ENCODE results near the gene TRPM3.

TRPM3 gene

DNA sequence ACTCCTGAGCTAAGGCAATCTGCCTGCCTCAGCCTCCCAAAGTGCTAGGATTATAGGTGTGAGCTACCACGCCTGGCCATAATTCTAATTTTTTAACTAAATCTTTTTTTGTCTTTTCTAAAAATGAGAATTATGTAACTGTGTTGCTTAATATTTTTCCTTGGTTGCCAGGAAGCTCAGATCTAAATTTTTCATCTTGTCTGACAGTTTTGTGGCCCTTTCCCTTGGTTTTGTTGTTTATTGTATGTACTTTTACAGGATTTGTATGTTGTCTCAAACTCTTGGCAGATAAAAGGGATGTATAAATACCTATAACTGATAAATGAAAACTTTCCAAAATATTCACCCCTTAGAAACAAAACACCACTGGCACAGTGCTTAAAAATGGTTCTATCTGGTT, 618.7 kb downstream of the TRPM3 start:
- no peak for DNase-seq

DNA sequence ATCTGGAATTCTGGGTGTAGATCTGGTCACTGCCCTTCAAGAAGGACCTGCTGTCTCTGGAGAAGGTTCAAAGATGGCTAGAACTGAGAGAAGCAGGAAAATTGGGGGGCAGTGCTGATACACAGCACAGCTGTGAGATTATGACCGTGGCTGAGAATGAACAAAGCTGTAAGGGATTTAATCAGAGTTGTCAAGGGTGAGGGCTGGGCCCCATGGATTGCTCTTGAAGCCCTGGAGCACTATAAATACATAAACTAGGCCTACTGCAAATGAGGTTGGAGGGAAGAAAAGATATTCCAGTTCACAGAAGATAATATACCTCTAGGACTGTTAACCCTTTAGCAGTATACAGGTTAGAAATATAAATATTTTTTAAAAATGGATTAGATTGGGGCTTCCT, 620.6 kb downstream of the TRPM3 start:
- no peak for DNase-seq

DNA sequence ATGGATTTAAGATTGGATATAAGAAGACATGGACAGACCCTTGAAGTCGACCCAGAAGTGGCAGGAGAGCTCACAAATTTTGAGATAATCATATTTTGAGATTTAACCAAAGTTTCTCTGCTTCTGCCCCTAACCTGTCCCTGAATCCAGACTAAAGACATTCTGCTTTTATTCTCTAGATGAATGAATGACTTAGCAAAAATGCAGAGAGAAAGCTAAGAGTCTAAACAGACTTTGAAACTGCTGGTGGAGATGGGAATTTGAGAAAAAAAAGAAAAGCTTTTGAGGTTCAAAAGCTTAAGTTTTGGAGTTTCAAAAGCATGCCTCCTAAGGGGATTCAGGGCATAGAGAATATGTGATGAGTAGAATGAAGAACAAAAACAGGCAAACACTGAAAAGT, 621.8 kb downstream of the TRPM3 start:
- no peak for DNase-seq

DNA sequence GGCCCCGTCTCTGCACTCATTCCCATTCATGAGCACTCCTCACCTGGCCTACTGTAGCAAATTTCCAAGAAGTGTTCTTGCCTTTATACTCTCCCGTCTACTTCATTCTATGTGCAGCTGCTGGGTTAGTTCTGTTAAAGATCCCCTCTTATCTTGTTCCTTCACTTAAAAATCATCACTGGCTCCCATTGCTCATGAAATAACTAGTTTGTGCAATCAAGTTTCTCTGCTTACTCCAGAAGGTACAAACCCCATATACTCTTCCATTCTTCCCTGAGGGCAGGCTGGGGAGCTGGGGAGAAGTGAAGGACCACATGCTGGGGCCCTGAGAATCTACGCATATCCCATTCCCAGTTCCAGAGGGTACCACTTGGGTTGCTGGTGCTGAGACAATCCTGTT, 622.6 kb downstream of the TRPM3 start:
- no peak for DNase-seq

DNA sequence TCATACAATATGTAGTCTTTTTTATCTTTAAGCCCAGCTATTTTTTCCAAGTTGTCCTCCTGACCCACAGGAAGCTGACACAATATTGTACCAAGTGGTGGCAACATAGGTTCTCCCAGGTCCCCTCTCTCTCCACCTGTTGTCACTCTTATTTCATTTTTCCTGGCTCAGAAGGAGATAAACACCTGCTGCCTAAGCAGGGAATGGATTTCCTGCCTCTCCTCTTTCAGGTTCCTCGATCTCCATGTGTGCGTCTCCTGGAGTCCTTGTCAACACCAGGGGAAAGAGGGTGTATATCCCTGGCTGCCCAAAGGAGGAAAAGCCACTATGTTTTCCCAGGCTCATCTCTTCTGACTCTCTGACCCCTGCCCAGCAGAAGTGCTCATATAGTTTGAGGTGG, 625.2 kb downstream of the TRPM3 start:
- no peak for DNase-seq

DNA sequence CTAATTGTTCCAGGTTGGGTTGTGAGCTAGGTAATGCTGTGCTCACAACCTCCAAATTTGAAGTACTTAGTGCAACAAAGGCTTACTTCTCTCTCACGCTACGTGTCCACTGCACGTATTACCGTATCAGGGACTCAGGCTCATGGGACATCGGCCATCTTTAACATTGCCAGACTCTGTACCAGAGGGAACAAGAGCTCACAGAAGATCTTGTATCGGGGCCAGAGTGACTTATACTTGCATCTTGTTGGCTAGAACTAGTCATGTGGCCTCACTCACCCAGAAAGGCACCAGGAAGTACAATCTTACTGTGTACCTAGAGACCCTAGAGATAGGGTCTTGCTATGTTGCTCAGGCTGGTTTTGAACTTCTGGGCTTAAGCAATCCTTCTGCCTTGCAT, 625.9 kb downstream of the TRPM3 start:
- DNase-seq: no peak

DNA sequence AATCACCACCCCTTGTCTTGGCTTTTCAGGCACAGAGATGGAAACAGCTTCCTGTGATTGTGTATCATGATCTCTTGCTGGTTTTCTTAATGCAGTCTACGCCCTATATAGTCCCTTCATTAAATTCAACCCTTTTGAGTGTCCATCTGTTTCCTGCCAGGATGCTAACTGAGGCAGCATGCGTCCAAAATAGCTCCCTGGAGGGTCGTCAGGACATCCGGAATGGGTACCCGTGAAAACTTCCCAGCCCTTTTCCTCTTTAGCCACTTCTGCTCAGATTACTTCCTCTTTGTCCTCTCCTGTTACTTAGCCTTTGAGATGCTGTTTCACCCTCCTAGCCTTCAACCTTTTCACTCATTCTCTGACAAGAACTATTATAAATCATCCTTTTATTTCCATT, 627.2 kb downstream of the TRPM3 start:
- no peak for DNase-seq

DNA sequence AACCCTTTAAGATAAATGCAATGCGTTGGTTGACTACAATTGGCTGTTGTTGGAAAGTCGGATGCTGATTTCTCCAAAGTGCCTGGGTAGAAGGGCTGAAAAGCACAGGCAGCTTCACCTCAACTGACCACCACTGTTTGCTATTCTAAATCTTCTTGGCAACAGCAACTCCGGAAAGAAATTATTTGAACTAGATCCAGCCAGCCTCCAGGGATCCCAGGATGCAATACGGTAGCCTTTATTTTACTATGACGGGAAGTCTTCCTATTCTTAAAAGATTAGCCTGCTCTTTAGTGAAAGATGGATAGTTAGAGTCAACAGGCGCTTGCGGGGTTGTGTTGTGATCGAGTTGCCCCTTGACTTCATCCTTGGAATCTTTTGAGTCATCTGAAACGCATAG, 628.4 kb downstream of the TRPM3 start:
- no peak for DNase-seq

DNA sequence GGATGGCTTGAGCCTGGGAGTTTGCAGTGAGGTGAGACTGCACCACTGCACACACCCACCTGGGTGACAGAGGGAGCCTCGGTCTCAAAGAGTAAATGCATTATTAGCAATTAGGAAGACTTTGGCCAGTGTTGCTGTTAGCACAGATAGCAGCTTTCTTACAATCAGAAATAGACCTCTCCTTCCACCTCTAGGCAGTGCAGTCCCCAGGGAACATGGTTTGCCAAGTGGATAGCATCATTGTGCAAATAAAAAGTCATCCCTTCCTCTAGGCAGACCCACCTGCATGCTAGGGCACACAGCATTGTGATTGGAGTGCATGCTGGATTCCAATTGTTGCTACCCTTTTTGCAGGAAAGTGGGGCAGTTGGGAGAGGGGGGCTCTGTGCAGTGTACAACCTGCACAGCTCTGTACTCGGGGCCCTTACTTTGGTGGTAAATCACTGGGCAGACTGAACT, 629.1 kb downstream of the TRPM3 start:
- no peak for DNase-seq

DNA sequence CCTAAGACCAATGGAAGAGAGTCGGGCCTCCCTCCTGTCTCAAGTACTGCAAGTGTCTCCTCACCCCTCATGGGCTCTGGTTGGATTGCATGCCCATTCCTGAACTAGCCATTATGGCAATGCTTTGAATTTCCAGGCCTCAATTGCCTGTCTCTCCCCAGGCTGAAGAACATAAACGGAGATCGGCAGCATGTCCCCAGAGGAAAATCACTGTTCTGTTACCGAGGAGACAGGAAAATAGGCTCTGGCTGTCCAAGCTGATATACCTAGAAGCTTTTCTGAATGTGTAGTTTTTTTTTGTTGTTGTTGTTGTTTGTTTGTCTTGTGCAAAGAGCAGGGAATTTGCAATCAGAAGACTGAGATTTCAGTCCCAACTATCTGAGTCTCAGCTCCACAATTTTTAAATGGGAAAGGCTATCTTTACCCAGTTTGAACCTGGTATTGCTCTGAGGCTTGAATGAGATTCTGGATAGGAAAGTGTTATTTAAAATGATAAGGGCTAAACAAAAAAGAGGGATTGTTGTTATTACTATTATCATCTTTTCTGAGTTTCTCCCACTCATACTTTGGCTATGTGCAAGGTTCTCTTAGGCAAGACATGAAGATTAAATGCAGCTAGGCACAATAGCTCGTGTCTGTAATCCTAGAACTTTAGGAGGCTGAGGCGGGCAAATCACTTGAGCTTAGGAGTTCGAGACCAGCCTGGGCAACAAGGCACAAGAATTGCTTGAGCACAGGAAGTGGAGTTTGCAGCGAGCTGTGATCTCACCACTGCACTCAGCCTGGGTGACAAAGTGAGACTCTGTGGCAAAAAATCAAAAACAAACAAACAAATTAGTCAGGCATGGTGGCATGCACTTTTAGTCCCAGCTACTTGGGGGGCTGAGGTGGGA, 629.7 kb downstream of the TRPM3 start:
- DNase-seq: no peak

DNA sequence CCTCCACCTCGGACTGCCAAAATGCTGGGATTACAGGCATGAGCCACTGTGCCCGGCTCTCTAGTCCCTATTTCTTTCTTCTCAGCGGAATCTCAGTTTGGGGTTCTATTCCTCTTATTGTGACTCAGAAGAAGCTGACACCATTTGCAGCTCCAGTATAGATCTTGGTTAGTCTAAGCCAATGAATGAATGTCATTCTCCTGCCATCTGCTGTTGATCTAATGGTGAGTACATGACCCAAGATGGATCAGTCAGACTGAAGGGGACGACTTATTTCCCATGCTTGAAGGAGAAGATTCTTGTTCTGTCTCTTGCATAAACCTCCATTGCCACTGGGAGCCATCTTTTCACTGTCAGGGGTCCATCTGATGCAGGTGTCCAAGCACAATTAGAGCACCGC, 630.9 kb downstream of the TRPM3 start:
- no peak for DNase-seq

DNA sequence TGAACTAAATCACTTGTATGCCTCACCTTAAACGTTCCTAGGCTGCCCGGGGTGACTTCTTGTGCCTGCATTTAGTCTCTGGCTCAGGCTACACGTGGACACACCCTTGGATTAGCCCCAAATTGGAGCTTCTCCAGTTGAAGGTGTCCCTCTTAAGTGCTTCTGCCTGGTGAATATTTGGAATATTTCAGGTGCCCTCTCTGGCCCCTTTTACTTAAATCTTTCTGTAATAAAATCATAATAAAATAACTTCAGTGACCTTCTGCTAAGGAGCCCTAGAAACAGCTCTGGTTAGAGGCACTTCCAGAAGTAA, 632.7 kb downstream of the TRPM3 start:
- DNase-seq: no peak

DNA sequence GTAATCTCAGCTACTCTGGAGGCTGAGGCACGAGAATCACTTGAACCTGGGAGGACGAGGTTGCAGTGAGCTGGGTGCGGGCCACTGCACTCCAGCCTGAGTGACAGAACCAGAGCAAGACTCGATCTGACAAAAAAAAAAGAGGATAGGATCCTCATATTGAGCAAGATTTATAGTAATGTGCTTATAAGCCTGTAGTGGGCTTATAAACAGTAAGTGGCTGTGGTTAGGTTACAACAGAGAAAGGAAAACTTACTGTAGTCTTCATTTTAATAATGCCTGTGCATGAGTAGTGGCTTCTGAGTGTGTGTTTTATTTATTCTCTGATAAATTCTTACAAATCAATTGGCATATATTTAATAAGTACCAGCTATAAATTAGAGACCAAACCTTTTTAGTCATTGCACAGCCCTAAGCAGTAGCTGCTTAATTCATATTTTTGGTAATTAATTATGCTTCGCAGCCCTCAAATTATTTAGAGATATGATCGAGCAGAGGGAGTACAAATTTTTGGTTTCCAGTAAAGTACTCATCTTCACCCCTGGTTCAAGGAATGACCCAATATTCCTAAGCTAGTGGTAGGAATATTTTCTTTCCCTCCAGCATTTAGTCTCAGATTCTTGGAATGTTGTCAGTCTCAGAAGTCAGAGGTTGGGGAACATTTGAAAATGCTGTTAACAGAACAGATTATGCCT, 633.2 kb downstream of the TRPM3 start:
- DNase-seq: no peak

DNA sequence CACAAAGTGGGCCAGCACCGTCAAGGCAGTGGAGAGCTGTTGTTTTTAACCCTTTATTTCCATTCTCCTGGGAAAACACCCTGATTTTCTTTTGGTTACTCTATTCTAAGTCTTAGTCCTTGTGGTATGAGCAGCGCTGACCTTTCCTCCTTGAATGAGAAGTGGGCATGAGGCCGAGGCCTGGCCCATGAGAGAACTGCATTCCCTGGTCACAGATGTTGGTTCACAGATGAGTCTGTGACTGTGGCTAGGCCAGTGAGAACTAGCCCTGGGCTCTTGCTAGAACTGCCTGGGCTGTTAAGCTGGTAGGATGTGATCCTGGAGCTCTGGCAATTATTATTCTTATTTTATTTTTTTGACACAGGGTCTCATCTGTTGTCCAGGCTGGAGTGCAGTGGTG, 635.3 kb downstream of the TRPM3 start:
- DNase-seq: no peak

DNA sequence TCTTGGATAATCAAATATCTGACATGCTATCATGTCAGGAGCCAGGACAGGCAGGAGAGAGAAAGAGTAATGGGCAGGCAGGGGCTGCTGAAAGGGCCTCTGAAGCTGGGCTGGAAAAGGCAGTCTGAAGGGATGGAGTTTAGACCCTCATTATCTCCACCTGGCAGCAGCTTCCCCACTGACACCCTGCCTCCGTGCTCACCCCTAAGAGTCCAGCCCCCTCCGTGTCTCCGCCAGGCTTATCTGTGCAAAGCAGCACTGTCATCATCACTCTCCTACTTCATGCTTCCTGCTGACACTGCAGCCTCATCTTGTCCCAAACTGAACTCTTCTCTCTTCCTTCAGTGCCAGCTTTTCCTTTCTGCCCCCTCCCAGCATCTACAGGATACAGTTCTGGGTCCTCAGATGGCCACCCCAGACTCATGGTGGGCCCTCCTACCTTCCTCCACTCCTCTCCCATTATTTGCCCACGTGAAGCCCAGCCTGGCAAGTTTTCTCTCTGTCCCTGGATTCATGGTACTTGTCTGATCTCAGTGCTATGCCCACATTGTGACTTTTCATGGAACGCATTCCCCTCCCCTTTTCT, 636.1 kb downstream of the TRPM3 start:
- no peak for DNase-seq

DNA sequence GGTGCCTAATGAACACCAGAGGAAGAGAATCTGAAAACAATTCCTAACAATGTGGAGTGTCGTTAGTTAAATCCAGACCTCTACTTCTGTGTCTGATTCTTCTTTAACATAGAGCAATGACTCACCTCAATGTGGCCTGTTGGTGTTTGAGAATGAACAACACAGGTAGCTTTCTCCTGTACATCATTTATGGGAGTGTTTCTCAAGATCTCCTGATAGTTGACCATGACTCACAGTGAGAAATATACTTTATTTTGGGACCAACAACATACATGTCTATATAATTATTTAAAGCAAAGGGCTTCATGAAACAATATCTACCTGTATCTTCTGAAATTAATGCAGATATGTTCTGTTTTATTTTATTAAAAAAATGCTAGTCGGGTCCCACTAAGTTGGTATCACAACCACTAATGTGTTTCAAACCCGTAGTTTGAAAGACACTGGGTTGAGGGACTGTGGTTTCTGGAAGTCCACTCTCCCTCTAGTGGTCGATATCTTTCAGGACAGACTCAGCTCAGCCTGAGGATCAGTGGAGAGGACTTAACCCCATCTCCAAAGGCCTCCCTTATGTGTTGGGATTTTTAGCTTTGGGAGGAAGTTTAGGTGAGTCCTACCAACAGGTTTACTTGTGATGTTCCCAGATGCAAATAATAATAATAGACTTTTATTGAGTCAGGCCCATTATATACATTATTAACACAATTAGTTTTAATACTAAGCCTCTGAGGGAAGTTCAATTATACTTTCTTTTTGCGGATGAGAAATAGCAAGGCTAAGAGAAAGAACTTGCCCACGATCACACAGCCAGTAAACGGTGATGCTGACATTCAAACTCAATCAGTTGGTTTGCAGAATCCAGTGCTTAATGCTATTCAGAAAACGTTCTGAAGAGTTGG, 636.9 kb downstream of the TRPM3 start:
- no peak for DNase-seq

DNA sequence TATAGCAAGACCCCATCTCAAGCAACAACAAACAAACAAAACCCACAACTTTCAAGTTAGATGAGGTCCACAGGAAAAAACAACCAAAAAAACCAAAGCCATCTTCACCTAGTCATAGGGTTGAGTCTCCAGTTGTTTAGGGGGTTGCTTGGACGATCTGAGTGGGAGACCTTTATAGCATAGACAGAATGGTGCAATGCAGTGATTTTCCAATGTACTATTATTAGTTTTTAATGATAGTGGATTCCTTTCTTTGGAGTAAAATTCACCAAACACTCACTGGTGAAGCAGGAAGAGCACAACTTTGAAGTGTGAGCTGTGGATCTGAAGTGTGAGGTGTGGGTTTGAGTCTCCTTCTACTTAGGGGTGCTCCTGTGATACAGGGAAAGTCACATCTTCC, 640.0 kb downstream of the TRPM3 start:
- DNase-seq: no peak

DNA sequence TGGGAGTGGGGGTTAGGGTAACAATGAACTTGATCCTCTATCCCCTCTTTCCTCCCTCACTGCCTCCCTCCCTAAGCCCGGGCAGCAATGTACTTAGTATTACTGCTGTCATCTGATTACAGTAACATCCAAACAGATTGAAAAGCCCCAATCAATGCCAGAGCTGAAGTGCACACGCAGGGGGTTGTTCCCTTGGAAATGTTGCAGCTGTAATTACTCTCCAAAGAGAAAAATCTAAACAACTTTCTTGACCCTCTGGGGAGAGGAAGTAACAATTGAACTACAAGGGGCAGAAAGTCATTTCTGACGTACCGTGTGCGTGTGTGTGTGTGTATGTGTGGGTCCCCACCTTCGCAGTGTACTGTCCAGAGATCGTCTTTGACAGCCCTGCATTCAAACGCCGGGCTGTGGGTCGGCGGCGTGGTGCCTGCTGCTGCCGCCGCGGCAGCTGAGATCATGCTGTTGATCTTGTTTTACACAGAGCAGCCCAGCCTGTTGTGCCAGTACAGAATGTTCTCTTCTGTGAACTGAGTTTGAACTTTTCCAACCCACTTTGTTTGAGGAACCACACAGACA, 640.9 kb downstream of the TRPM3 start:
- no peak for DNase-seq

DNA sequence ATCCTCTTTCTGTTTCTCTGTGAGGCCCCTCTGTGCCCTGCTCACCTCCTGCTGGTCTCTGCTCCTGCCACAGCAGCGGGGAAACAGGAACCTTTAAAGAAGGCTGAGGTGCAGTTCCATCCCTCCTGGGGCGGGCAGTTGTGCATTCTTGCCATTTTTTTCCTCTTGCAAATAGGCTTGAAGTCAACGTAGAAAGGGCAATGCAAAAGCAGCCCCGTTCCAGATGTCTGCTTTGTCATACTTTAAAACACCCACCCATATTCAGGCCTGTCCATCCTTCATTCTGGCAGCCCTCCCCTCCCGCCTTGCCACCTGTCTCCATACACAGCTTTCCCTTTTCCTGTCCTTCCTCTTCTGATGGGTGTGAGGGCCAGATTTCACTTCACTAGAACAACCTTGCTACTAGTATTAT, 641.5 kb downstream of the TRPM3 start:
- DNase-seq: no peak
